Measurements from ENCODE around the gene GHRL. TPM values are rescaled to one million over a fixed set of nuclear protein-coding genes. Genes with fewer than 3 reads are reported as not detected.

Gene GHRL
- total and polyA plus RNA-seq, 2 of the 4 experiments (the other 2 are of a cell fraction): 0.27 TPM; not detected in 1

DNA sequence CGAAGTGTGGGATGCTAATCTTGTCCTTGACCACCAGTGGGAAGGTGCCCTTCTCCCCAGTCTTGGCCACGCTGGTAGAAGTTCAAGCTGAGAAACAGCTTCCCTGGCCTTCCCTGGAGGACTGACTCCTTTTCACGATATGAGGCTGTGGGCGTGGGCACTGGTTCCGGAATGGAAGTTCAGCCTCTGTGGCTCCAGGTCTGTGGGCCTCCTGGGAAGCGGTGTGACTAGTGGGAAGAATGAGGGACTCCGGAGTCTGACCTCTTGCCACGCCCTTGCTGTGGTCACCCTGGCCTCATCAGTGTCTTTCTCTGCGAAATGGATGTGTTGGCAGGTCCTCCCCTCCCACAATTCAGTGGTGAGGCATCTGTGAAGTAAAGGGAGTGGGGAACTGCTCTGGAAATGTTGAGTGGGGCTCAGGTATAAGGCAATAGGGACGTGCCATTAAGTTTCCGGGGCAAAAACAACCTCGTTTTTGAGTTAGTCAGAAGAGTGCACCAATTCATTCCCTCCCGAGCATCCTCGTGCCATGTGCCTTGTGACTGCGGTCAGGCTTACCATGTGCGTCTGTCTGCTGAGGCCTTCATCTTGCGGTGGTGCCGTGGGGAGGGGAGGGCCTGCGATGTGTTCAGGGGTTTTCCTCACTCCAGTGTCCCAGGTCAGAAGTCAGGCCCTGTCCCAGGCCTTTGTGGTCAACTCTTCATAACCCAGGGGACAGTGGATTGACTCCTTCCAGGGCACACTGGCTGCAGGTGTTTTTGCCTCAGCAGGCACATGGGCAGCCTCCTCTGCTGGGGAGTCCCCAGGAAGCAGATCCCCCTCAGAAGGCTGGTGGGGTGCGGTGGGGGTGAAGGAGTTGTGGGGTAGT, 40.0 kb upstream of the GHRL start:
- Histone ChIP-seq H3K36me3 (ENCODE audit: control insufficient read depth, insufficient read depth, low read length) (no peaks in the 10 kb centered on the region), H2AK5ac (ENCODE audit: low read depth, low read length) (no peak overlapping the region), H3K4me1 (ENCODE audit: control insufficient read depth, insufficient read depth, low read length) (no peaks in the 10 kb centered on the region), H3K9me3 (ENCODE audit: control insufficient read depth, insufficient read depth, low read length) (0 out of 2 replicates have a peak, but pooled peaks cover 2% of the 10 kb centered on the region), H3K18ac (ENCODE audit: low read depth, low read length) (no peak overlapping the region), H3K27me3 (ENCODE audit: control insufficient read depth, insufficient read depth, low read length) (peaks cover 63% of the 10 kb centered on the region), H3K27ac (ENCODE audit: insufficient read depth, low read length) (no peak overlapping the region), H2BK120ac (ENCODE audit: low read depth, low read length) (no peak overlapping the region), H3K9ac (ENCODE audit: low read depth, low read length) (no peak overlapping the region), H3K4me2 (ENCODE audit: low read depth, low read length) (no peak overlapping the region), H4K8ac (ENCODE audit: low read depth in 2 of 2, low read length in 2 of 2) (no peak overlapping the region), H2AFZ (replicated peaks; ENCODE audit: low read length, poor library complexity) (peak overlapping the region; percentile 56), H4K91ac (ENCODE audit: insufficient read depth, low read depth, low read length) (no peak overlapping the region), H3K56ac (ENCODE audit: extremely low read depth, insufficient read depth, low read length) (no peak overlapping the region), H4K20me1 (ENCODE audit: insufficient read depth, low read length) (no peaks in the 10 kb centered on the region), H3K4ac (ENCODE audit: low read depth, low read length) (no peak overlapping the region), H3K79me1 (ENCODE audit: low read depth in 1 of 2, low read length in 2 of 2) (no peaks in the 10 kb centered on the region), H4K5ac (ENCODE audit: low read depth, low read length) (no peak overlapping the region), H2BK15ac (ENCODE audit: low read depth, low read length) (no peak overlapping the region), H2BK5ac (ENCODE audit: low read depth, low read length, poor library complexity, severe bottlenecking) (no peak overlapping the region), H2BK20ac (ENCODE audit: low read depth, low read length) (no peak overlapping the region), H2AK9ac (replicated peaks; ENCODE audit: low read depth, low read length, poor library complexity) (no peak overlapping the region), H3K23ac (ENCODE audit: low read depth, low read length) (no peak overlapping the region), H3K4me3 (ENCODE audit: insufficient read depth, low read depth, low read length) (no peak overlapping the region), H3K9me1 (ENCODE audit: insufficient read depth, low read length) (peaks cover 3% of the 10 kb centered on the region; the same call in 1 of the 2 replicates), H3K14ac (replicated peaks; ENCODE audit: low read depth, low read length) (no peak overlapping the region)
- dilution Hi-C loops (cut with HindIII; ENCODE audit: low sequenced_read_pairs, unreplicated experiment) (no loop called here), in situ Hi-C loops (cut with MboI; ENCODE audit: low sequenced_read_pairs) (no loop called here), intact Hi-C loops (cut with micrococcal nuclease) (no loop called here)
- no TSS peak for BruUV-seq (replicated peaks)
- ATAC-seq (ENCODE audit: low read depth) (no peak), DNase-seq (no peak)
- WGBS, 2 experiments (ENCODE audit: extremely low coverage in 2 of 2, insufficient read length in 1 of 2): 87% methylated on average over 6 of the region's 20 CpGs; no CpG with 5 or more reads in 1 of the 2 experiments
- ChIA-PET CTCF (no interaction called here), POLR2A (ENCODE audit: unreplicated experiment) (no interaction called here)
- TF ChIP-seq BHLHE40 (IDR thresholded peaks at IDR 0.05; ENCODE audit: low read depth, low read length) (no peak), MXI1 (IDR thresholded peaks at IDR 0.05; ENCODE audit: borderline replicate concordance, low read depth, low read length) (no peak), RCOR1 (IDR thresholded peaks at IDR 0.05; ENCODE audit: insufficient replicate concordance, low read length) (no peak), RAD21 (IDR thresholded peaks at IDR 0.05; ENCODE audit: low read length) (no peak), NFE2L2 (IDR thresholded peaks at IDR 0.05; ENCODE audit: low read depth, low read length) (no peak), CHD1 (IDR thresholded peaks at IDR 0.05; ENCODE audit: low read depth, low read length) (no peak), MAFK (IDR thresholded peaks at IDR 0.05; ENCODE audit: low read depth, low read length) (no peak), SMC3 (IDR thresholded peaks at IDR 0.05; ENCODE audit: low read depth, low read length) (no peak), POLR2A (IDR thresholded peaks at IDR 0.05; ENCODE audit: low read depth, low read length) (no peak), FOS (IDR thresholded peaks at IDR 0.05; ENCODE audit: low read depth, low read length) (no peak), CEBPB (IDR thresholded peaks at IDR 0.05; ENCODE audit: low read depth, low read length) (no peak), RFX5 (IDR thresholded peaks at IDR 0.05; ENCODE audit: low read depth, low read length) (no peak)
- TF ChIP-seq, protein P1, sequence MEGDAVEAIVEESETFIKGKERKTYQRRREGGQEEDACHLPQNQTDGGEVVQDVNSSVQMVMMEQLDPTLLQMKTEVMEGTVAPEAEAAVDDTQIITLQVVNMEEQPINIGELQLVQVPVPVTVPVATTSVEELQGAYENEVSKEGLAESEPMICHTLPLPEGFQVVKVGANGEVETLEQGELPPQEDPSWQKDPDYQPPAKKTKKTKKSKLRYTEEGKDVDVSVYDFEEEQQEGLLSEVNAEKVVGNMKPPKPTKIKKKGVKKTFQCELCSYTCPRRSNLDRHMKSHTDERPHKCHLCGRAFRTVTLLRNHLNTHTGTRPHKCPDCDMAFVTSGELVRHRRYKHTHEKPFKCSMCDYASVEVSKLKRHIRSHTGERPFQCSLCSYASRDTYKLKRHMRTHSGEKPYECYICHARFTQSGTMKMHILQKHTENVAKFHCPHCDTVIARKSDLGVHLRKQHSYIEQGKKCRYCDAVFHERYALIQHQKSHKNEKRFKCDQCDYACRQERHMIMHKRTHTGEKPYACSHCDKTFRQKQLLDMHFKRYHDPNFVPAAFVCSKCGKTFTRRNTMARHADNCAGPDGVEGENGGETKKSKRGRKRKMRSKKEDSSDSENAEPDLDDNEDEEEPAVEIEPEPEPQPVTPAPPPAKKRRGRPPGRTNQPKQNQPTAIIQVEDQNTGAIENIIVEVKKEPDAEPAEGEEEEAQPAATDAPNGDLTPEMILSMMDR (conservative IDR thresholded peaks at IDR 0.05; ENCODE audit: low read depth, low read length): no peak
- TF ChIP-seq, protein P2, sequence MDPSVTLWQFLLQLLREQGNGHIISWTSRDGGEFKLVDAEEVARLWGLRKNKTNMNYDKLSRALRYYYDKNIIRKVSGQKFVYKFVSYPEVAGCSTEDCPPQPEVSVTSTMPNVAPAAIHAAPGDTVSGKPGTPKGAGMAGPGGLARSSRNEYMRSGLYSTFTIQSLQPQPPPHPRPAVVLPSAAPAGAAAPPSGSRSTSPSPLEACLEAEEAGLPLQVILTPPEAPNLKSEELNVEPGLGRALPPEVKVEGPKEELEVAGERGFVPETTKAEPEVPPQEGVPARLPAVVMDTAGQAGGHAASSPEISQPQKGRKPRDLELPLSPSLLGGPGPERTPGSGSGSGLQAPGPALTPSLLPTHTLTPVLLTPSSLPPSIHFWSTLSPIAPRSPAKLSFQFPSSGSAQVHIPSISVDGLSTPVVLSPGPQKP (IDR thresholded peaks at IDR 0.05; ENCODE audit: borderline replicate concordance, low read depth, low read length): no peak
- TF ChIP-seq, protein P3, sequence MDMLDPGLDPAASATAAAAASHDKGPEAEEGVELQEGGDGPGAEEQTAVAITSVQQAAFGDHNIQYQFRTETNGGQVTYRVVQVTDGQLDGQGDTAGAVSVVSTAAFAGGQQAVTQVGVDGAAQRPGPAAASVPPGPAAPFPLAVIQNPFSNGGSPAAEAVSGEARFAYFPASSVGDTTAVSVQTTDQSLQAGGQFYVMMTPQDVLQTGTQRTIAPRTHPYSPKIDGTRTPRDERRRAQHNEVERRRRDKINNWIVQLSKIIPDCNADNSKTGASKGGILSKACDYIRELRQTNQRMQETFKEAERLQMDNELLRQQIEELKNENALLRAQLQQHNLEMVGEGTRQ (IDR thresholded peaks at IDR 0.05; ENCODE audit: low read depth, low read length): no peak

Measured in IMR-90 (cell line).